ENCODE measurements around the gene CBARP. TPM values are rescaled to one million over a fixed set of nuclear protein-coding genes. Genes with fewer than 3 reads are reported as not detected.

Gene CBARP
- total and polyA plus RNA-seq, 9 of the 15 experiments (the other 6 are each of a cell fraction or from before 2014, with no cell fraction given): 0.03 to 8.9 (median 1.2) TPM; not detected in 1

DNA sequence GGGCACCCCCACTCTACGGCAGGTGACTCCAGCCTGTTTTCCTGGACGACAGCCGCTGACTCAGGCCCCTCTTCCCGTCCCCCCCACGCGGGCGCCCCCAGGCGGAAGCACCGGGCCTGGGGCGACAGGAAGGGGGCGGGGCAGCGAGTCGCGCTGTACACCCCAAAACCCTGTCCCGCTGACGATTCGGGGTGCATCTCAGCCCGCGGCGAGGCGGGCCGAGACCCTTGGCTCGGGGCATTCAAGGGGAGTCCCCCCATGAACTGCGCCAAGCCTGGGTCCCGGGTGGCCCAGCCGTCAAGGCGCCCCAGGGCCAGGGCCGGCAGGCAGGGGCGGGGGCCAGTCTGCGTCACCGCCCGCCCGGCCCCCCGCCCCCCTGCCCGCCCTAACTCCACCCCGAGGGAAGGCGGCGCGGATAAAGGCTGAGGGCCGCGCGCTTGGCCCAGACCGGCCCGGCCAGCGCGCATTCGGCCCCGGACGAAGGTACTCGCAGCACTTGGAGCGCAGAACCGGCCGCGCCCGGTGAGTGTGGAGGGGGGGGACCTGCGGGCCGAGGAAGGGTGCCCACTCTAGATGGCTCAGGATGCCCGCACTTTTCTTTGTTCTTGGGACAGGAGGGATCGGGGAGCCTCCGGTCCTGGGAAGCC lies 10.5 kb upstream of the CBARP start, which contains the start of gene MIDN (continued):
- TF ChIP-seq TCF7L2 (IDR thresholded peaks at IDR 0.05; ENCODE audit: low read depth, low read length): no peak
- TF ChIP-seq GTF2F1 (IDR thresholded peaks at IDR 0.05; ENCODE audit: low read depth, low read length): peak; percentile 48; the same call in 1 of the 2 replicates
- TF ChIP-seq, protein P1, sequence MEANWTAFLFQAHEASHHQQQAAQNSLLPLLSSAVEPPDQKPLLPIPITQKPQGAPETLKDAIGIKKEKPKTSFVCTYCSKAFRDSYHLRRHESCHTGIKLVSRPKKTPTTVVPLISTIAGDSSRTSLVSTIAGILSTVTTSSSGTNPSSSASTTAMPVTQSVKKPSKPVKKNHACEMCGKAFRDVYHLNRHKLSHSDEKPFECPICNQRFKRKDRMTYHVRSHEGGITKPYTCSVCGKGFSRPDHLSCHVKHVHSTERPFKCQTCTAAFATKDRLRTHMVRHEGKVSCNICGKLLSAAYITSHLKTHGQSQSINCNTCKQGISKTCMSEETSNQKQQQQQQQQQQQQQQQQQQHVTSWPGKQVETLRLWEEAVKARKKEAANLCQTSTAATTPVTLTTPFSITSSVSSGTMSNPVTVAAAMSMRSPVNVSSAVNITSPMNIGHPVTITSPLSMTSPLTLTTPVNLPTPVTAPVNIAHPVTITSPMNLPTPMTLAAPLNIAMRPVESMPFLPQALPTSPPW (CRISPR knock-in tag; IDR thresholded peaks at IDR 0.05): peak; percentile 97
- TF ChIP-seq, protein P2, sequence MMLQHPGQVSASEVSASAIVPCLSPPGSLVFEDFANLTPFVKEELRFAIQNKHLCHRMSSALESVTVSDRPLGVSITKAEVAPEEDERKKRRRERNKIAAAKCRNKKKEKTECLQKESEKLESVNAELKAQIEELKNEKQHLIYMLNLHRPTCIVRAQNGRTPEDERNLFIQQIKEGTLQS (IDR thresholded peaks at IDR 0.05): peak; percentile 80
- TF ChIP-seq, protein P2 (CRISPR knock-in tag; conservative IDR thresholded peaks at IDR 0.05): 0 out of 2 replicates have a peak, but pooled peaks have one; percentile 67
- TF ChIP-seq, protein P3, sequence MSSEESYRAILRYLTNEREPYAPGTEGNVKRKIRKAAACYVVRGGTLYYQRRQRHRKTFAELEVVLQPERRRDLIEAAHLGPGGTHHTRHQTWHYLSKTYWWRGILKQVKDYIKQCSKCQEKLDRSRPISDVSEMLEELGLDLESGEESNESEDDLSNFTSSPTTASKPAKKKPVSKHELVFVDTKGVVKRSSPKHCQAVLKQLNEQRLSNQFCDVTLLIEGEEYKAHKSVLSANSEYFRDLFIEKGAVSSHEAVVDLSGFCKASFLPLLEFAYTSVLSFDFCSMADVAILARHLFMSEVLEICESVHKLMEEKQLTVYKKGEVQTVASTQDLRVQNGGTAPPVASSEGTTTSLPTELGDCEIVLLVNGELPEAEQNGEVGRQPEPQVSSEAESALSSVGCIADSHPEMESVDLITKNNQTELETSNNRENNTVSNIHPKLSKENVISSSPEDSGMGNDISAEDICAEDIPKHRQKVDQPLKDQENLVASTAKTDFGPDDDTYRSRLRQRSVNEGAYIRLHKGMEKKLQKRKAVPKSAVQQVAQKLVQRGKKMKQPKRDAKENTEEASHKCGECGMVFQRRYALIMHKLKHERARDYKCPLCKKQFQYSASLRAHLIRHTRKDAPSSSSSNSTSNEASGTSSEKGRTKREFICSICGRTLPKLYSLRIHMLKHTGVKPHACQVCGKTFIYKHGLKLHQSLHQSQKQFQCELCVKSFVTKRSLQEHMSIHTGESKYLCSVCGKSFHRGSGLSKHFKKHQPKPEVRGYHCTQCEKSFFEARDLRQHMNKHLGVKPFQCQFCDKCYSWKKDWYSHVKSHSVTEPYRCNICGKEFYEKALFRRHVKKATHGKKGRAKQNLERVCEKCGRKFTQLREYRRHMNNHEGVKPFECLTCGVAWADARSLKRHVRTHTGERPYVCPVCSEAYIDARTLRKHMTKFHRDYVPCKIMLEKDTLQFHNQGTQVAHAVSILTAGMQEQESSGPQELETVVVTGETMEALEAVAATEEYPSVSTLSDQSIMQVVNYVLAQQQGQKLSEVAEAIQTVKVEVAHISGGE (CRISPR knock-in tag; IDR thresholded peaks at IDR 0.05): peak in 1 of 3 experiments; percentile 77; a peak in 2 of 6 replicates
- TF ChIP-seq RBFOX2 (IDR thresholded peaks at IDR 0.05; ENCODE audit: low read depth, low read length): peak; percentile 75
- peak; percentile 85 for TF ChIP-seq ETV1 (tag; conservative IDR thresholded peaks at IDR 0.05; ENCODE audit: low read depth)
- TF ChIP-seq, protein P4, sequence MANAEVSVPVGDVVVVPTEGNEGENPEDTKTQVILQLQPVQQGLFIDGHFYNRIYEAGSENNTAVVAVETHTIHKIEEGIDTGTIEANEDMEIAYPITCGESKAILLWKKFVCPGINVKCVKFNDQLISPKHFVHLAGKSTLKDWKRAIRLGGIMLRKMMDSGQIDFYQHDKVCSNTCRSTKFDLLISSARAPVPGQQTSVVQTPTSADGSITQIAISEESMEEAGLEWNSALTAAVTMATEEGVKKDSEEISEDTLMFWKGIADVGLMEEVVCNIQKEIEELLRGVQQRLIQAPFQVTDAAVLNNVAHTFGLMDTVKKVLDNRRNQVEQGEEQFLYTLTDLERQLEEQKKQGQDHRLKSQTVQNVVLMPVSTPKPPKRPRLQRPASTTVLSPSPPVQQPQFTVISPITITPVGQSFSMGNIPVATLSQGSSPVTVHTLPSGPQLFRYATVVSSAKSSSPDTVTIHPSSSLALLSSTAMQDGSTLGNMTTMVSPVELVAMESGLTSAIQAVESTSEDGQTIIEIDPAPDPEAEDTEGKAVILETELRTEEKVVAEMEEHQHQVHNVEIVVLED (CRISPR knock-in tag; IDR thresholded peaks at IDR 0.05): no peak
- TF ChIP-seq, protein P5, sequence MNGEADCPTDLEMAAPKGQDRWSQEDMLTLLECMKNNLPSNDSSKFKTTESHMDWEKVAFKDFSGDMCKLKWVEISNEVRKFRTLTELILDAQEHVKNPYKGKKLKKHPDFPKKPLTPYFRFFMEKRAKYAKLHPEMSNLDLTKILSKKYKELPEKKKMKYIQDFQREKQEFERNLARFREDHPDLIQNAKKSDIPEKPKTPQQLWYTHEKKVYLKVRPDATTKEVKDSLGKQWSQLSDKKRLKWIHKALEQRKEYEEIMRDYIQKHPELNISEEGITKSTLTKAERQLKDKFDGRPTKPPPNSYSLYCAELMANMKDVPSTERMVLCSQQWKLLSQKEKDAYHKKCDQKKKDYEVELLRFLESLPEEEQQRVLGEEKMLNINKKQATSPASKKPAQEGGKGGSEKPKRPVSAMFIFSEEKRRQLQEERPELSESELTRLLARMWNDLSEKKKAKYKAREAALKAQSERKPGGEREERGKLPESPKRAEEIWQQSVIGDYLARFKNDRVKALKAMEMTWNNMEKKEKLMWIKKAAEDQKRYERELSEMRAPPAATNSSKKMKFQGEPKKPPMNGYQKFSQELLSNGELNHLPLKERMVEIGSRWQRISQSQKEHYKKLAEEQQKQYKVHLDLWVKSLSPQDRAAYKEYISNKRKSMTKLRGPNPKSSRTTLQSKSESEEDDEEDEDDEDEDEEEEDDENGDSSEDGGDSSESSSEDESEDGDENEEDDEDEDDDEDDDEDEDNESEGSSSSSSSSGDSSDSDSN (IDR thresholded peaks at IDR 0.05; ENCODE audit: borderline replicate concordance in 1 of 2, low read depth in 2 of 2, low read length in 2 of 2): peak; percentile 77 to 79; a peak in 3 of 4 replicates
- TF ChIP-seq, protein P6, sequence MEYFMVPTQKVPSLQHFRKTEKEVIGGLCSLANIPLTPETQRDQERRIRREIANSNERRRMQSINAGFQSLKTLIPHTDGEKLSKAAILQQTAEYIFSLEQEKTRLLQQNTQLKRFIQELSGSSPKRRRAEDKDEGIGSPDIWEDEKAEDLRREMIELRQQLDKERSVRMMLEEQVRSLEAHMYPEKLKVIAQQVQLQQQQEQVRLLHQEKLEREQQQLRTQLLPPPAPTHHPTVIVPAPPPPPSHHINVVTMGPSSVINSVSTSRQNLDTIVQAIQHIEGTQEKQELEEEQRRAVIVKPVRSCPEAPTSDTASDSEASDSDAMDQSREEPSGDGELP (CRISPR knock-in tag; IDR thresholded peaks at IDR 0.05; ENCODE audit: borderline replicate concordance): peak; percentile 84
- no peak for TF ChIP-seq NR2C2 (CRISPR knock-in tag; IDR thresholded peaks at IDR 0.05)
- 0 out of 2 replicates have a peak, but pooled peaks have one; percentile 27 for TF ChIP-seq NR2C2 (tag; IDR thresholded peaks at IDR 0.05)
- TF ChIP-seq GABPB1 (CRISPR knock-in tag; IDR thresholded peaks at IDR 0.05): peak; percentile 10; the same call in 1 of the 2 replicates

Measured in K562 (cell line).